ENCODE data around the gene RPRD2.
"Not testable (repeated sequence)": the region's sequence is repeated elsewhere in the genome, so short reads cannot be mapped to it uniquely, and the experiment has no call there.

Gene RPRD2

GRCh38 chr1:150392627-150393026, 28.7 kb downstream of the RPRD2 start:
- DNase-seq: no peak

GRCh38 chr1:150395115-150395514, 31.2 kb downstream of the RPRD2 start:
- not testable (repeated sequence) for DNase-seq

DNA sequence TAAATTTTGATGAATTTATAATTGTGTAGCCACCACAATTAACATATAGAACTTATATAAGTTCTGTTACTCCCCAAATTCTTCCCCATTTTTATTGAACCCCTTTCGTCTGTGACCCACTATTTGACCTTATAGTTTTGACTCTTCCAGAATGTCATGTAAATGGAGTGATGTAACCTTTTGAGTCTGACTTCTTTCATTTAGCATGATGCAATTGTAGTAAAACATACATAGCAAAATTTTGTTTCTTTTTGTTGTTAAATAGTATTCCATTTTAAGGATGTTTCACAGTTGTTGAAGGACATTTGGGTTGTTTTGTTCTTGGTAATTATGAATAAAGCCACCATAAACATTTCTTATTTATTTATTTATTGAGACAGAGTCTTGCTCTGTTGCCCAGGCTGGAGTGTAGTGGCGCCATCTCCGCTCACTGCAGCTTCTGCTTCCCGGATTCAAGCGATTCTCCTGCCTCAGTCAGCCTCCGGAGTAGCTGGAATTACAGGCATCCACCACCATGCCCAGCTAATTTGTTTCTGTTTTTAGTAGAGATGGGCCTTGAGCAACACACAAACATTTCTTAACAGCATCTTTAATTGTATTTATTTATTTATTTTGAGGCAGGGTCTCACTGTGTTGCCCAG, 33.6 kb downstream of the RPRD2 start:
- no peak for DNase-seq

GRCh38 chr1:150404465-150404864, 40.5 kb downstream of the RPRD2 start:
- DNase-seq: no peak

GRCh38 chr1:150405660-150406059, 41.7 kb downstream of the RPRD2 start:
- DNase-seq: no peak

GRCh38 chr1:150406483-150406882, 42.5 kb downstream of the RPRD2 start:
- DNase-seq: no peak

- DNase-seq: no peak
These were observed 43.4 kb downstream of the RPRD2 start for GRCh38 chr1:150407330-150407729.

GRCh38 chr1:150408800-150409199, 44.9 kb downstream of the RPRD2 start:
- no peak for DNase-seq

DNA sequence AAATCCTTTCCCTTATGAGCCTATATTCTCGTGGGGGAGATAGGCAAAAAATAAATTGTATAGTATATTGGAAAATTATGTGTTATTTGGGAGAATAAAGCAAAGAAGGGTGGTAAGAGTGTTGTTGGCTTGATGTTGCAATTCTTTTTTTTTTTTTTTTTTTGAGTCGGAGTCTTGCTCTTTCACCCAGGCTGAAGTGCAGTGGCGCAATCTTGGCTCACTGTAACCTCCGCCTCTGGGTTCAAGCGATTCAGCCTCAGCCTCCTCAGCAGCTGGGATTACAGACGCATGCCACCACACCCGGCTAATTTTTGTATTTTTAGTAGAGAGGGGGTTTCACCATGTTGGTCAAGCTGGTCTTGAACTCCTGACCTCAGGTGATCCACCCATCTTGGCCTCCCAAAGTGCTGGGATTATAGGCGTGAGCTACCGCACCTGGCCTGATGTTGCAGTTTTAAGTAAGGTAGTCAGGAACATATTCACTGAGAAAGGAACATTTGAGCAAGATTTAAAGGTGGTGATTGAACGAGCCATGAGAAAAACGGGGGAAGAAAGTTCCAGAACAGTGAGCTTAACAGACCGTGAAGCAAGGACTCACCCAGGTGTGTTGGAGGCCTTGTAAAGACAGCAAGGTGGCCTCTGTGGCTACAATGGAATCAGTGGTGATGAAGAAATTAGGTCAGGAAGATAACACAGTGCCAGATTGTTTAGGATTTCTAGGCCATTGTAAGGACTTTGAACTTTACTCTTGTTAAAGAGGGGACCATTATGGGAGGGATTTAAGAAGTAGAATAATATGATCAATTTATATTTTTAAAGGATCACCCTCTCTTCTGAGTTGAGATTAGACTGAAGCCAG, 45.8 kb downstream of the RPRD2 start:
- no peak for DNase-seq

DNA sequence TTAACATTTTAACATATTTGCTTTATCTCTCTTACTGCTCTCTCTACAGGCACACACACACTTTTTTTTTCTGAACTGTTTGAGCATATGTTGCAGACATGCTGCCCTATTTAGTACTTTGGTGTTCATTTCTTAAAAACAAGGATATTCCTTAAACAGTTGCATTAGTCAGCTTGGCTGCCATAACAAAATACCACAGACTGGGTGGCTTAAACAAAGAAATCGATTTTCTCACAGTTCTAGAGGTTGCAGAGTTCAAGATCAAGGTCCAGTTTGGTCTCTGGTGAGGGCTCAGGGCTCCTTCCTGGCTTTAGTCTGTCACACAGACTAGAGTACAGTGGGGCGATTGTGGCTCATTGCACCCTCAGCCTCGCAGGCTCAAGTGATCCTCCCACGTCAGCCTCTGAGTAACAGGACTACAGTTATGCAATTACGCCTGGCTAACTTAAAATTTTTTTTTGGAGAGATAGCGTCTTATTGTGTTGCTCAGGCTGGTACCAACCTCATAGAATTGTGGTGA, 46.7 kb downstream of the RPRD2 start:
- no peak for DNase-seq

GRCh38 chr1:150414592-150414991, 50.6 kb downstream of the RPRD2 start:
- no peak for DNase-seq

- DNase-seq: no peak
These were observed 51.9 kb downstream of the RPRD2 start for GRCh38 chr1:150415800-150416199.

DNA sequence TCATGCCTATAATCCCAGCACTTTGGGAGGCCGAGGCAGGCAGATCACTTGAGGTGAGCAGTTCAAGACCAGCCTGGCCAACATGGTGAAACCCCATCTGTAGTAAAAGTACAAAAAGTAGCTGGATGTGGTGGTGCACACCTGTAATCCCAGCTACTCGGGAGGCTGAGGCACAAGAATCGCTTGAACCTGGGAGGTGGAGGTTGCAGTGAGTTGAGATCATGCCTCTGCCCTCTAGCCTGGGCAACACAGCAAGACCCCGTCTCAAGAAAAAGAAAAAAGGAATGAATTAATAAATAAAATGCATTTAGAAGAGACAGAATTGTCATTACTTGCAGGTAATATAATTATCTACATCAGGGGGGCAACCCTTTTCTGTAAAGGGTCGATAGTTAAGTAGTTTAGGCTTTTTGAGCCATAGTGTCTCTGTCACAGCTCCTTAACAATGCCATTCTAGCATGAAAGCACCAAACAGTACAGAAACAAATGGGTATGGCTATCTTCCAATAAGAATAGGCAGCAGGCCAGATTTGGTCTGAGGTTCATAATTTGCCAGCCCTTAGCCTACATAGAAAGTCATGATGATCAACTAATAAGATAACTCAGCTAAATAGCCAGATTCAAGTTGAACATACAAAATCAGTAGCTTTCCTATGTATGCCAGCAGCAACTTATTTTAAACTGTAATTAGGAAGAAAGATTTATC, 56.8 kb downstream of the RPRD2 start:
- no peak for DNase-seq

DNA sequence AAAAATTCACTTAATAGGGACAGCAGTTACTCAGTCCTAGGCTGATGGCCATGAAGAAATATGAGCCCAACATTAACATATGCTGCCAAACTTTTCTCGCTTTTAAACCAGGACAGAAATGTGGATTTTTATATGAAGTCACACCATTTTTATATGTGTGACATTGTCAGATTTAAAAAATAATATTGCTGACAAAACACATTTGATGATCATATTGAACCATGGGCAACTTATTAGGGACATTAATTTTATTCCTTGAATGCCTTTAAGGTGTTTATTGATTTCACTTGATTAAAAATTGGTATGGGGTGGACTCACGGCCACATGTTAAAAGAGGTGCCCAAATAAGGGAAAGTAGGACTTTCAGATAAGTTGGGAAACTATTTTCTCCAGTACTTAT, 58.6 kb downstream of the RPRD2 start:
- no peak for DNase-seq

DNA sequence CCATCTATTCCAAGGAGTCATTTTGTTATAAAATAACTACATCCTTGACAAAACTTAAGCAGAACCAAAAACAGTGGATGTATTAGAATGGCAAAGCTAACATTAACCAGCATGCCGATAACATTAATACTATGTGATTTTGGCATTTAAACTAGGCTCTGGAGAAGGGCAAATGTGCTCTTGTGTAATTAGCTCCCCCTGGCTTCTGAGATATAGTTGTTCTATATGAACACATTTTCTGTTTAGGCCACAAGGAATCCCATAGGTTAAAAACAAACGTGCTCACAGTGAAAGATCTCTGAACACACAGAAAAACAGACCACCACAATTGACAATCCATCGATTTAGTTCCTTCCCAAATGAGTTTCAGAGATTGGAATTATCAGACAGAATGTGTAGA, 65.9 kb downstream of the RPRD2 start:
- peak; percentile 40 for DNase-seq

- no peak for DNase-seq
These were observed 77.2 kb downstream of the RPRD2 start for GRCh38 chr1:150441121-150441520.

- no peak for DNase-seq
These were observed 80.3 kb downstream of the RPRD2 start for GRCh38 chr1:150444232-150444631.

- no peak for DNase-seq
These were observed 92.2 kb downstream of the RPRD2 start for GRCh38 chr1:150456146-150456647.

- peak; percentile 89 for DNase-seq
These were observed 100.5 kb downstream of the RPRD2 start for GRCh38 chr1:150464422-150464826.

GRCh38 chr1:150466964-150467363, 103.0 kb downstream of the RPRD2 start:
- DNase-seq: no peak

DNA sequence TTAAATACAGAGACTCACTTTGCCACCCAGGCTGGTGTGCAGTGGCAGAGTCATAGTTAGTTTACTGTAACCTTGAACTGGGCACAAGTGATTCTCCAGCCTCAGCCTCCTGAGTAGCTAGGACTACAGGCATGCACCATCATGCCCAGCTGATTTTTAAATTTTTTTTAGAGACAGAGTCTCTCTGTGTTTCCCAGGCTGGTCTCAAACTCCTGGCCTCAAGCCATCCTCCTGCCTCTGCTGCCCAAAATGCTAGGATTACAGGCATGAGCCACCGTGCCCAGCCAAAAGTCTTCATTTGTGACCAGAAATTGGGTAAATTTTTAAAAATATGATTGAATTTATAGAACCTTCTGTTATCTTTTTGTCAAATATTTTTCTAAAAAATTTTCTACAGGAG, 105.3 kb downstream of the RPRD2 start:
- DNase-seq: no peak

GRCh38 chr1:150472601-150473200, 108.8 kb downstream of the RPRD2 start:
- DNase-seq: no peak

DNA sequence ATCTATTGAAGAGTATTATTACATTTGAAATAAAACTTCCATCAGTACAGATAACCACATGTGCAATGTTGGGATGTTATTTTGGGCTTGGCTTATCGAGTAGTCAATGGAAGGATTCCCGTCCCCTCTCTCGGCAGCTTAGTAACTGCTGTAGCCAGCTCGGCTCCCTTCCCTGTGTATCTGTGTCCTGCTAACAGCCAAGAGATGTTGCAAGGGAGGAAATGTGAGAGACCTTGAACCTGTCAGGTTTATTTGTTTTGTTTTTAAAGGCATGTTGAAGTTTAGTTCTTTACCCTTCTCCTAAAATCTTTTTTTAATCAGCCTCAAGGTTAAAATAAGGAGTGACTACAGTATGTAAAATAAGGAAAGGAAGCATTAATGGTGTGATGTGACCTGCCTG, 109.7 kb downstream of the RPRD2 start:
- no peak for DNase-seq
